Lung (tissue), 12 donors: Measurements from ENCODE around the gene PRR16. TPM values are rescaled to one million over a fixed set of nuclear protein-coding genes. Genes with fewer than 3 reads are reported as not detected.

Experiments used
- ATAC-seq: fragments of 200-7000 bp; cut with Tn5 transposase; one replicate; pipeline ENCODE4 v1.9.1; 2020; ENCODE audit warnings: moderate number of reproducible peaks; ENCODE audit not compliant: insufficient read depth, low FRiP score
- DNase-seq, 3 donors: peaks; one replicate each; pipeline ENCODE4 v3.0.0-alpha.2; 2013 to 2017
- H3K27ac ChIP-seq, 2 donors: one replicate each; pipeline ENCODE4 v1.5.1; 2013; ENCODE audit warnings: mild to moderate bottlenecking in 2 of 2, moderate library complexity in 2 of 2, control low read depth in 1 of 2, inconsistent platforms in 1 of 2, low read depth in 1 of 2, low read length in 1 of 2
- H3K27me3 ChIP-seq, 3 donors: one replicate each; pipeline ENCODE4 v1.5.1; 2013; ENCODE audit warnings: low read length in 2 of 3; ENCODE audit not compliant: control insufficient read depth in 3 of 3, insufficient read depth in 3 of 3
- H3K36me3 ChIP-seq, 4 donors: one replicate each; pipeline ENCODE4 v1.5.1; 2013; ENCODE audit warnings: low read length in 4 of 4, mild to moderate bottlenecking in 1 of 4, moderate library complexity in 1 of 4; ENCODE audit not compliant: control insufficient read depth in 4 of 4, insufficient read depth in 4 of 4
- H3K4me1 ChIP-seq, 5 donors: one replicate each; pipeline ENCODE4 v1.5.1; 2013; ENCODE audit warnings: low read length in 5 of 5, mild to moderate bottlenecking in 2 of 5, moderate library complexity in 1 of 5; ENCODE audit not compliant: control insufficient read depth in 5 of 5, insufficient read depth in 5 of 5
- H3K4me3 ChIP-seq: one replicate; pipeline ENCODE4 v1.5.1; 2013; ENCODE audit warnings: mild to moderate bottlenecking, control low read depth, moderate library complexity
- H3K9ac ChIP-seq, 2 donors: one replicate each; pipeline ENCODE4 v1.5.1; 2013; ENCODE audit warnings: low read length in 2 of 2, control low read depth in 1 of 2; ENCODE audit not compliant: insufficient read depth in 1 of 2
- H3K9me3 ChIP-seq, 4 donors: one replicate each; pipeline ENCODE4 v1.5.1; 2013; ENCODE audit warnings: low read length in 3 of 4, mild to moderate bottlenecking in 1 of 4, moderate library complexity in 1 of 4; ENCODE audit not compliant: control insufficient read depth in 4 of 4, insufficient read depth in 3 of 4
- whole genome bisulfite sequencing, 2 donors: extraction: QIAGEN DNeasy Blood & Tissue Kit; methylation state at CpG; one replicate each; pipeline ENCODE4 v1.1.7; 2013; 5-methylcytosine and 5-hydroxymethylcytosine counted together
- polyA plus RNA-seq, 2 donors: library from polyadenylated mRNA; stranded (reverse); fragments of 200-250 nt; gene quantifications; one replicate each; pipeline ENCODE4 v1.2.1, GENCODE V29; 2013
- total RNA-seq, 2 donors: library from RNA; depleted of rRNA in 1 of 2; stranded (reverse); fragments of >200 nt in 1 of 2; gene quantifications; one replicate each; pipeline ENCODE4 v1.2.1, GENCODE V29; 2014 to 2021
- TF ChIP-seq, protein P1 (sequence below): IDR thresholded peaks from 2 replicates; pipeline ENCODE4 v1.5.1; 2012; ENCODE audit warnings: mild to moderate bottlenecking; ENCODE audit errors: control extremely low read depth, extremely low read depth
- donor health status: control.
- donor health status: control.
- donor health status: Bipolar disorder and iron deficiency.
- donor health status: healthy.
- donor health status: DM: yes; HTN: yes; CAD: no.

Gene PRR16
- total and polyA plus RNA-seq, 4 donors = 1.1 to 6.6 (median 5.9) TPM

DNA sequence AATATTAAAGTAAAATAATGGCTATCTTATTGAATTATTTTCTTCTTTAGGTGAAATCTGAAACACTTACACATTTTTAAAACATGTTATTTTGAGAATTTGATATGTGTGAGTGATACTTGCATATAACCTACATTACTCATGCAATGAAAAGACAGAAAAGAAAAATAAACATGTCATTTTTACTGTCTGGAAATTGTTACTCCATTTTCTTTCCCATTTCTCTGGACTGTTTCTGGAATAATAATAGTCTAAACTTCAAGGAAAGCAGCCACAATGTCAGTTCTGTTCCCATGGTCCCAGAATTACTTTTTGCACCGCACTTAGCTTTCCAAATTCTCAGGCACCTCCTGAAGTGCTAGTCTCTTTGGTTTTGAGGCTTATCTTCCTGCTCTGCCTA lies 145.5 kb downstream of the PRR16 start:
- no peak for DNase-seq
- 86 to 91% methylated on average over 1 of the region's 1 CpG for WGBS, 2 donors
- peaks cover 0 to 10% (median 0%) of the 10 kb centered on the region in 5 donors for H3K4me1 ChIP-seq
- peaks cover 0 to 5% (median 0%) of the 10 kb centered on the region in 4 donors for H3K9me3 ChIP-seq
- no peak overlapping the region for H3K27ac ChIP-seq
- TF ChIP-seq, protein P1, sequence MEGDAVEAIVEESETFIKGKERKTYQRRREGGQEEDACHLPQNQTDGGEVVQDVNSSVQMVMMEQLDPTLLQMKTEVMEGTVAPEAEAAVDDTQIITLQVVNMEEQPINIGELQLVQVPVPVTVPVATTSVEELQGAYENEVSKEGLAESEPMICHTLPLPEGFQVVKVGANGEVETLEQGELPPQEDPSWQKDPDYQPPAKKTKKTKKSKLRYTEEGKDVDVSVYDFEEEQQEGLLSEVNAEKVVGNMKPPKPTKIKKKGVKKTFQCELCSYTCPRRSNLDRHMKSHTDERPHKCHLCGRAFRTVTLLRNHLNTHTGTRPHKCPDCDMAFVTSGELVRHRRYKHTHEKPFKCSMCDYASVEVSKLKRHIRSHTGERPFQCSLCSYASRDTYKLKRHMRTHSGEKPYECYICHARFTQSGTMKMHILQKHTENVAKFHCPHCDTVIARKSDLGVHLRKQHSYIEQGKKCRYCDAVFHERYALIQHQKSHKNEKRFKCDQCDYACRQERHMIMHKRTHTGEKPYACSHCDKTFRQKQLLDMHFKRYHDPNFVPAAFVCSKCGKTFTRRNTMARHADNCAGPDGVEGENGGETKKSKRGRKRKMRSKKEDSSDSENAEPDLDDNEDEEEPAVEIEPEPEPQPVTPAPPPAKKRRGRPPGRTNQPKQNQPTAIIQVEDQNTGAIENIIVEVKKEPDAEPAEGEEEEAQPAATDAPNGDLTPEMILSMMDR = no peak
- no peak for ATAC-seq
- no peak overlapping the region for H3K9ac ChIP-seq
- H3K36me3 ChIP-seq = no peaks in the 10 kb centered on the region
- H3K27me3 ChIP-seq = no peaks in the 10 kb centered on the region
- no peak overlapping the region for H3K4me3 ChIP-seq

DNA sequence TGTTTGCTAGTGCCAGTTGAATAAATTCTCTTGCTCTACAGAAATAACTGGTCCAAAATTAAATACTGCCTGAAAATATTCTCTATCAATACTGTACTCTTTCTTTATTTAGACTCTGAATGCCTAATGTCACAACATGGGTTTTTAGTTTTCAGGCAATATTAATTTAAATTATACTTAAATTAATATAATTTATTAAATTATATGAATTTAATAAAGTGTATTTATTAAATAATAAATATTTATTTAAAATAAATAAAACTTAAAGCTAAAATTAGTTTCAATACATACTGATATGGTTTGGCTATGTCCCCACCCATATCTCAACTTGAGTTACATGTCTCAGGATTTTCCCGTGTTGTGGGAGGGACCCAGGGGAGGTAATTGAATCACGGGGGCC lies 146.0 kb downstream of the PRR16 start:
- no peaks in the 10 kb centered on the region for H3K36me3 ChIP-seq
- TF ChIP-seq, protein P1 = no peak
- H3K27me3 ChIP-seq = no peaks in the 10 kb centered on the region
- H3K27ac ChIP-seq = no peak overlapping the region
- DNase-seq (no peak), ATAC-seq (no peak)
- 95 to 98% methylated on average over 2 of the region's 2 CpGs for WGBS, 2 donors
- H3K9ac ChIP-seq = no peak overlapping the region
- H3K4me1 ChIP-seq = peaks cover 0 to 11% (median 0%) of the 10 kb centered on the region in 5 donors
- peaks cover 0 to 5% (median 0%) of the 10 kb centered on the region in 4 donors for H3K9me3 ChIP-seq
- no peak overlapping the region for H3K4me3 ChIP-seq

DNA sequence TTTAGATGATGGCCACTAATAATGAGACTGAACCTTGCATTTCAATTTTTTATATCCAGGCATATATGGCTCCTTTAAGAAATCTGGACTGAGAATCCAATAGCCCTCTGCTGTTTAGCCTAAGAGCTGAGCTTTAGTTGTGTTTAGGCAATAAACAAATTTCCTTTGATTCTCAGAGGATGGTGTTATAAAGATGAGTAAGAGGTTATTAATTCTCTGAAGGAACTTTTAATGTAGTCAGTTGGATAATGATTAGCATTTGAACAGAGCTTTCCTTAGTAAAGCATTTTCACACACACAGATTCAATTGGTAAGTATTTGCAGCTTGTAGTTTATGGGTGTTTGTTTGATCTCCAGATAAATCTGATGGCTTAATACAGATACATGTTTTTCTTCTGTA lies 149.6 kb downstream of the PRR16 start:
- DNase-seq (peak in 1 of 3 donors; percentile 12), ATAC-seq (no peak)
- Histone ChIP-seq H3K9ac (no peak overlapping the region), H3K36me3 (no peaks in the 10 kb centered on the region), H3K4me3 (no peak overlapping the region), H3K27ac (no peak overlapping the region), H3K27me3 (no peaks in the 10 kb centered on the region), H3K9me3 (peaks cover 0 to 2% (median 0%) of the 10 kb centered on the region in 4 donors), H3K4me1 (peaks cover 0 to 12% (median 0%) of the 10 kb centered on the region in 5 donors)
- TF ChIP-seq, protein P1 = no peak
